Measurements from ENCODE around the gene AFDN.

Gene AFDN

GRCh38 chr6:167797476-167798265 is 29.0 kb upstream of the AFDN start:
- POLR2A ChIA-PET: no interaction called here
- CTCF ChIA-PET: interaction anchor here (1.1 kb wide), 1 partner anchor 20 kb away, joined by 3 read pairs; no protein-coding TSS in a partner anchor

GRCh38 chr6:167798453-167798852 is 28.3 kb upstream of the AFDN start:
- TF ChIP-seq ELF4 (IDR thresholded peaks at IDR 0.05) (no peak), FOXK2 (IDR thresholded peaks at IDR 0.05) (no peak), BHLHE40 (IDR thresholded peaks at IDR 0.05; ENCODE audit: borderline replicate concordance) (no peak), SP1 (IDR thresholded peaks at IDR 0.05) (no peak), FOXM1 (IDR thresholded peaks at IDR 0.05; ENCODE audit: borderline replicate concordance) (no peak), FOXA1 (IDR thresholded peaks at IDR 0.05) (no peak), SUZ12 (IDR thresholded peaks at IDR 0.05) (no peak), TARDBP (IDR thresholded peaks at IDR 0.05) (no peak), CTBP1 (IDR thresholded peaks at IDR 0.05; ENCODE audit: borderline replicate concordance) (no peak), NFRKB (IDR thresholded peaks at IDR 0.05) (no peak), ZNF384 (IDR thresholded peaks at IDR 0.05) (no peak), HDGF (IDR thresholded peaks at IDR 0.05; ENCODE audit: borderline replicate concordance) (no peak), ARNT (IDR thresholded peaks at IDR 0.05) (no peak), PKNOX1 (IDR thresholded peaks at IDR 0.05) (no peak), LEF1 (IDR thresholded peaks at IDR 0.05; ENCODE audit: borderline replicate concordance) (no peak), L3MBTL2 (conservative IDR thresholded peaks at IDR 0.05) (no peak)
- CTCF ChIA-PET: no interaction called here
- POLR2A ChIA-PET: no interaction called here

More at GRCh38 chr6:167797476-167798265, 29.0 kb upstream of the AFDN start:
- DNase-seq (ENCODE audit: extremely low spot score): no peak
- TF ChIP-seq BHLHE40 (IDR thresholded peaks at IDR 0.05; ENCODE audit: borderline replicate concordance) (no peak), HDGF (IDR thresholded peaks at IDR 0.05; ENCODE audit: borderline replicate concordance) (no peak), TARDBP (IDR thresholded peaks at IDR 0.05) (no peak), L3MBTL2 (conservative IDR thresholded peaks at IDR 0.05) (no peak), CTBP1 (IDR thresholded peaks at IDR 0.05; ENCODE audit: borderline replicate concordance) (no peak), ZNF384 (IDR thresholded peaks at IDR 0.05) (no peak), NFRKB (IDR thresholded peaks at IDR 0.05) (no peak), PKNOX1 (IDR thresholded peaks at IDR 0.05) (no peak), FOXM1 (IDR thresholded peaks at IDR 0.05; ENCODE audit: borderline replicate concordance) (no peak), SP1 (IDR thresholded peaks at IDR 0.05) (no peak), SUZ12 (IDR thresholded peaks at IDR 0.05) (no peak), FOXA1 (IDR thresholded peaks at IDR 0.05) (no peak)

GRCh38 chr6:167799033-167799821 is 27.5 kb upstream of the AFDN start:
- ChIA-PET POLR2A (no interaction called here), CTCF (no interaction called here)
- no peak for DNase-seq (ENCODE audit: extremely low spot score)
- TF ChIP-seq SP1 (IDR thresholded peaks at IDR 0.05) (no peak), FOXM1 (IDR thresholded peaks at IDR 0.05; ENCODE audit: borderline replicate concordance) (no peak), HDGF (IDR thresholded peaks at IDR 0.05; ENCODE audit: borderline replicate concordance) (no peak), ELF4 (IDR thresholded peaks at IDR 0.05) (no peak), ARNT (IDR thresholded peaks at IDR 0.05) (no peak), BHLHE40 (IDR thresholded peaks at IDR 0.05; ENCODE audit: borderline replicate concordance) (no peak), SUZ12 (IDR thresholded peaks at IDR 0.05) (no peak), NFRKB (IDR thresholded peaks at IDR 0.05) (no peak), PKNOX1 (IDR thresholded peaks at IDR 0.05) (no peak), FOXK2 (IDR thresholded peaks at IDR 0.05) (no peak), FOXA1 (IDR thresholded peaks at IDR 0.05) (no peak), ZNF384 (IDR thresholded peaks at IDR 0.05) (no peak), TARDBP (IDR thresholded peaks at IDR 0.05) (no peak), LEF1 (IDR thresholded peaks at IDR 0.05; ENCODE audit: borderline replicate concordance) (no peak), CTBP1 (IDR thresholded peaks at IDR 0.05; ENCODE audit: borderline replicate concordance) (no peak)

More at GRCh38 chr6:167798453-167798852, 28.3 kb upstream of the AFDN start:
- no peak for DNase-seq (ENCODE audit: extremely low spot score)

GRCh38 chr6:167800549-167800948 is 26.2 kb upstream of the AFDN start:
- no peak for DNase-seq (ENCODE audit: extremely low spot score)
- no peak for TF ChIP-seq FOXA1 (IDR thresholded peaks at IDR 0.05)
- TF ChIP-seq CTBP1 (IDR thresholded peaks at IDR 0.05; ENCODE audit: borderline replicate concordance): no peak
- no peak for TF ChIP-seq NFRKB (IDR thresholded peaks at IDR 0.05)
- no peak for TF ChIP-seq LEF1 (IDR thresholded peaks at IDR 0.05; ENCODE audit: borderline replicate concordance)
- TF ChIP-seq ZNF384 (IDR thresholded peaks at IDR 0.05): no peak
- TF ChIP-seq FOXM1 (IDR thresholded peaks at IDR 0.05; ENCODE audit: borderline replicate concordance): no peak
- no peak for TF ChIP-seq ELF4 (IDR thresholded peaks at IDR 0.05)
- no peak for TF ChIP-seq FOXK2 (IDR thresholded peaks at IDR 0.05)
- TF ChIP-seq BHLHE40 (IDR thresholded peaks at IDR 0.05; ENCODE audit: borderline replicate concordance): no peak
- POLR2A ChIA-PET: no interaction called here
- CTCF ChIA-PET: no interaction called here

GRCh38 chr6:167801263-167801662 is 25.4 kb upstream of the AFDN start:
- POLR2A ChIA-PET: no interaction called here
- no peak for DNase-seq (ENCODE audit: extremely low spot score)
- TF ChIP-seq NFRKB (IDR thresholded peaks at IDR 0.05) (no peak), TARDBP (IDR thresholded peaks at IDR 0.05) (no peak), SUZ12 (IDR thresholded peaks at IDR 0.05) (no peak), FOXK2 (IDR thresholded peaks at IDR 0.05) (no peak), PKNOX1 (IDR thresholded peaks at IDR 0.05) (no peak), ARNT (IDR thresholded peaks at IDR 0.05) (no peak), ELF4 (IDR thresholded peaks at IDR 0.05) (no peak), HDGF (IDR thresholded peaks at IDR 0.05; ENCODE audit: borderline replicate concordance) (no peak), LEF1 (IDR thresholded peaks at IDR 0.05; ENCODE audit: borderline replicate concordance) (no peak)

More at GRCh38 chr6:167801263-167801662, 25.4 kb upstream of the AFDN start:
- CTCF ChIA-PET: no interaction called here
